ENCODE measurements around the gene CHID1. TPM values are rescaled to one million over a fixed set of nuclear protein-coding genes. Genes with fewer than 3 reads are reported as not detected.

Gene CHID1
- total RNA-seq, 1 donor from 2014 or later: 101 TPM

DNA sequence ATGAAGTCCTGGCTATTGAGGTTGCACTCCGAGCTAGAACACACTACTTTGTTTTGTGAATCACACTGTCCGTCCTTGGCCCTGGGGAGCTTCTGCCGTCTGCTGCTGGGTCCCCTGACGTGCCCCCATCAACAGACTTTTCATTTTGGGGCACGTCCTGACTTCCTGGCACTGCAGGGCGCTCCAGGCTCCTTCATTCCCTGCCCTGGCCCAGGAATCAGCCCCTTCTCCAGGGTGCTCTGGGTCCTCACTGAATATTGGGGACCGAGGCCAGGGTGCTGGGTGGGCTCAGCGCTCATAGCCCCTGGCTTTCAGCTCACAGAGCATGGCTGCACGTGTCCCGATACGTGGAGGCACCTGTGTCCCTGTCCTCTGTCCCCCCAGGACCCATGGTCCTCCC lies 45.7 kb downstream of the CHID1 start:
- no peak for DNase-seq (ENCODE audit: low spot score)

DNA sequence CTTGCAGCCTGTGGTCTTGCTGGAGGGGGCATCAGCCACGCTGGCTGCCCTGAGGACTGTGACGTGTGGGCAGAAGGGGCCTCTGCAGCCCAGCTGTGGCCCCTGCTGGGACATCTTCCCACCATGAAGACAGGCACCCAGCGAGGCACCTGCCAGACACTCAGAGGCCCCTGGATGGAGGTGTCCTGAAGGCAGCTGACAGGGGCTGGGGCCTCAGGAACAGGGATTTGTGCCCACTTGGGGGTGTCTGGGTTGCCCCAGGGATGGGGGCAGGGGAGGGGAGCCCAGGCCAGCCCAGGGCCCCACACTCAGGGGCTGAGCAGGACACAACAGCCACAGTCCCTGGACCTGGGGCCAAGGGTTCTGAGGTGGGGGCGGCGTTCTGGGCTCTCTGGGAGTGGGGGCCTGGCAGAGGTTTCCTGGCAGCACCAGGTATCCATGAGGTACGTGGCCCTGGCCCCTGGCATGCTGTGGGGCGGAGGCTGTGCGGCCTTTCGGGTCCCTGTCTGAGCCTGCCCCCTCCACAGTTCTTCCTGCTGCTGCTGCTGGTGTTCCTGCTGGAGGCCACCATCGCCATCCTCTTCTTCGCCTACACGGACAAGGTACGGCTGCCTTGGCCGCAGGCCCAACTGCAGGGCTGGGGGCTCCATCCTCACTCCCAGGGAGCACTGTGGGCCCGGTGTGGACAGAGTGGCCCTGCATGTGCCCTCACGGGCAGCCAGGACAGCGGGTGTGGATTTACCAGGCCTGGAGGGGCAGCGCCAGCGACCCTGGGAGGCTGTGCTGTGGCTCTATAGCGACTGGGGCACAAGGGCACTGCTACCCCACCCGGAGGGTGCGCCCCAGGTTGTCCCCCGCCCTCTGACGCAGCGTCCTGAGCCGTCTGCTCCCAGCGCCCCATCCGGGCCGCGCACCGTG lies 46.4 kb downstream of the CHID1 start:
- no peak for DNase-seq (ENCODE audit: low spot score)

DNA sequence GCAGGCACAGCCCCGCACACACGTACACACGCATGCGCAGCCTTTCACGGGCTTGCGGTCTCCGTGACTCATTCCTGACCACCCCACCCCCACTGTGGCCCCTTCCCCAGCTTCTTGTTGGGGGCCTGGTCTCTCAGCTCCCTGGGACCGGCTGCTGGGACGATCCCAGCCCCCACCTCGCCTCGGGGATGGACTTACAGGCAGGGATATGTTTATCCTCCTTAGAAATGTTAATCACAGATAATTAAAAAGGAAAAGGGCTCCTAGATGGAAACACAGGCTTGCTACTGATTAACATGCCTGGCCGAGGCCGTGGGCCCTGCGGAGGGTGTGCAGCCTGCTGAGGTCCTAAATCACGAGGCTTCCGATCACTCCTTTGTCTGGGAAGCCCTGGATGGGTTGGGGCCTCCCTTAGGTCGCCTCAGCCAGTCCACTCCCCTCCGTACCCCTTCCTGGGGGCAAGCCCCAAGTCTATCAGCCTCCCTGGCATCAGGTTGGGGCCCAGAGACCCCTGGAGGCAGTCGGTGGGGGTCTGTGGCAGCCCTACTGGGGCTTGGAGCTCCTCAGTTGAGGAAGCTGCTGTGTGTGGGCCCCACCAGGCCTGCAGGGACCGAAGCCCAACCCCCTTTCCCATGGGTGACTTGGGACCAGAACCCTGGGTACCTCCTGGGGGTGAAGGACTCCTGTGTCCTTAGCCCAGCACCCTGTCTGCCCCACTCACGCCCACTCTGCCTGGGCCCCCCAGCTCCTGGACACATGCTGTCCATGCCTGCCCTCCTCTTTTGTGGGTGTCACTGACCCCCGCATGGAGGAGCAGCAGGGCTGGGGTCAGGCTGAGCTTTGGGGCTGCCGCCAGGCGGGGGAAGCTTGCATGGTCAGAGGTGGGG lies 47.3 kb downstream of the CHID1 start:
- DNase-seq (ENCODE audit: low spot score): no peak

DNA sequence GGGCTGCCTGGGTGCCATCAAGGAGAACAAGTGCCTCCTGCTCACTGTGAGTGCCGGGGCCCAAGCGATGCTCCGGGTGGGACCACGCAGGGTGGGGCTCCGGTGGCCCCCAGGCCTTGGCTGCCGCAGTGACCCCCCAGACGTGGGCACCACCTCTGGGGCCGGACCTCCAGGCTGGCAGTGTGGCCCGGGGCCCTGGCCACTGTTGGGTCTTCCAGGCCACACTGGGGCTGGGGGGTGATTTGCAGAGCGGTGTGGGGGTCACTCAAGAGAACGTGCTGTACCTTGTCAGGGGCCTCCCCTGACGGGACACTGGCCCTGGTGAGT lies 48.0 kb downstream of the CHID1 start:
- no peak for DNase-seq (ENCODE audit: low spot score)

DNA sequence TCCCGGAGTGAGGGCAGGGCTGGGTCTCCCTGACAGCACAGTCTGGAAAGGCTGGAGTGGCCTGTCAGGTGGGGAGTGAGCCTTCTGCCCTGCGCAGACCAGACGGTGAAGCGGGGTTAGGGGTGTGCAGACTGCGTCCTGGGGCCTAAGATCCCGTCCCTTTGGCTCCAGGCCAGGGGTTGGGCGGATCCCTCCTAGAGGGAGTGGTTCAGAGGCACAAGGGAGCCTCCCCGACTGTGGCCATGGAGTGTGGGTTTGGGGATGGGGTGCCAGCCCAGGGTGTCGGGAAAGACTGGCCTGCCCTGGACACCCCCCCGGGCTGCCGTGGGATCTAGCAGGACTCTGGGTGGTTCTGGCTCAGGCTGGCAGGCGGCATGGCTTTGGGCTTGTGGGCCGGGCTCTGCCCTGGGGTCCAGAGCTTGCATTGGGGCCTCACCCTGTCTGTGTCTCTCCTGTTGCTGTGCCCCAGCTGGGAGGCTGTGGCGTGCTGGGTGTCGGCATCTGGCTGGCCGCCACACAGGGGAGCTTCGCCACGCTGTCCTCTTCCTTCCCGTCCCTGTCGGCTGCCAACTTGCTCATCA lies 48.4 kb downstream of the CHID1 start:
- no peak for DNase-seq (ENCODE audit: low spot score)

DNA sequence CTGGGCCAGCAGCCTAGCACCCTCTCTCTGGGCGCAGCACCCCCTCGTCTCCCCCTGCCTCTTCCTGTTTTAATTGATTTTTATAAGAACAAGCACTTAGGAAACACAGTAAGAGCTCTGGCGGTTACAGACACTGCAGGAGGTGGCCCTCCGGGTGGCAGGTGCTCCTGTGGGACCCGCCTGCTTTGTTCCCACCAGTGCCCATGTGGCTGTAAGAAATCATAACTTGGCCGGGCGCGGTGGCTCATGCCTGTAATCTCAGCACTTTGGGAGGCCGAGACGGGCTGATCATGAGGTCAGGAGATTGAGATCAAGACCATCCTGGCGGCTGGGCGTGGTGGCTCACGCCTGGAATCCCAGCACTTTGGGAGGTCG lies 49.5 kb downstream of the CHID1 start:
- no peak for DNase-seq (ENCODE audit: low spot score)

DNA sequence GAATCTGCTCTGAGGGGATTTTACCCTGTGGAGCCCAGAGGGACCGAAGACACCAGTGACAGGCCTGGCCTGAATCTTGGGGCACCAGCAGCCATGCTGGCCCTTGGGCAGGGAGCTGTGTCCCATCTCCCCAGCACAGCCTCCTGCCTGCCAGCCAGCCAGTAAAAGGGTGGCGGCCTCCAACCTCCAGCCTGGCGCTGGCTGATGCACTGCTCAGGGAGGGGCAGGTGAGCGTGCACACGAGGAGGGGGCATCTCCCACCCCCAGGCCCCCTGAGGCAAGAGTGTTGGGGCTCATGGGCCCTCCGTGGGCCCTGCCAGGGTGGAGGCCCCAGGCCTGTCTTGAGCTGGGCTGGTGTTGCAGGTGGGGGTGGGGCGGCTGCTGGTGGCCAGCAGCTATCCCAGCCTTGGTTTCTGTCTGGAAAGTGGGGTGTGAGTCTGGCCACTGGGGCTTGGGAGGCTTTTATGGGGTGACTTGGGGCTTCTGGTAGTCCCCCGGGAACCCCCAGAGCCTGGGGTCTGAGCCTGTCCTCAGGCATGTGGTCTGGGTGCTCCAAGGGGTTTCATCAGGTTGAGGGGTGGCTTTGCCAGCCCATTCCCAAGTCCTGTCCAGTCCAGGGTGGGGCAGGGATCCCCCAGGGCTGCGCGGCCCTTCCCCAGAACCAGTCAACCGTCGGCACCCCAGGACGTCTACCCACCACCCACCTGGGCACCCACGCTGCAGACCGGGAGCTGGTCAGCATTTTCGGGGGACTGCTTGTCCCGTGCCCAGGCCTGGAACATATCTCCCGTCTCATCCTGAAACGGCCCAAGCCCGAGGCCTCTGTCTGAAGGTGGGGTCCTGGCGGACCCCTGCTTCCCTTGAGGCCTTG lies 50.1 kb downstream of the CHID1 start:
- no peak for DNase-seq (ENCODE audit: low spot score)

DNA sequence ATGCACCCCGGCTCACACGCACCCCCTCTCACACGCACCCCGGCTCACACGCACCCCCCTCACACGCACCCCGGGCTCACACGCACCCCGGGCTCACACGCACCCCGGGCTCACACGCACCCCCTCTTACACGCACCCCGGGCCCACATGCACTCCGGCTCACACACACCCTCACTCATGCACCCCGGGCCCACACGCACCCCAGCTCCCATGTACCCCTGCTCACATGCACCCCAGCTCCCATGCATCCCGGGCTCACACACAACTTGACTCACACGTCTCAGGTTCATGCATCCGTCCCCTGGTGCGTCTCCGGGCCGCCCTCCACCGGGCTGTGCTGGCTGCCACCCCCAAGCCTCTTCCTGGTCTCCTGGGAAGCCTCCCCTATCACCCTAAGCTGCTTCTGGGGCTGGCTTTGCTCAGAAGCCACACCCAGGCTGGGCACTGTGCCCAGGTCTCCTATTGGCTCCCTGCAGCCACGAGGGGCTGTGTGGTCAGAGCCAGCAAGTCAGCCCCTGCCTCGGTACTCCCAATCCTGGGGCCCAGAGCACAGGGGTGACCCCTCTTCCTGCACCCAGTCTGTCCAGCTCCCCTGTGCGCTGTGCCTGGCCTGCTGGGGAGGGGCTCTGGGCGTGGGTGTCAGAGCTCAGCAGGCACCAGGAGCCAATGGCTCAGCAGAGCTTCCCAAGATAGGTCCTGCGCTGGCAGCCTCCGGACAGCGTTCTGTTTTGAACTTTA lies 51.0 kb downstream of the CHID1 start:
- DNase-seq (ENCODE audit: low spot score): peak; percentile 83

DNA sequence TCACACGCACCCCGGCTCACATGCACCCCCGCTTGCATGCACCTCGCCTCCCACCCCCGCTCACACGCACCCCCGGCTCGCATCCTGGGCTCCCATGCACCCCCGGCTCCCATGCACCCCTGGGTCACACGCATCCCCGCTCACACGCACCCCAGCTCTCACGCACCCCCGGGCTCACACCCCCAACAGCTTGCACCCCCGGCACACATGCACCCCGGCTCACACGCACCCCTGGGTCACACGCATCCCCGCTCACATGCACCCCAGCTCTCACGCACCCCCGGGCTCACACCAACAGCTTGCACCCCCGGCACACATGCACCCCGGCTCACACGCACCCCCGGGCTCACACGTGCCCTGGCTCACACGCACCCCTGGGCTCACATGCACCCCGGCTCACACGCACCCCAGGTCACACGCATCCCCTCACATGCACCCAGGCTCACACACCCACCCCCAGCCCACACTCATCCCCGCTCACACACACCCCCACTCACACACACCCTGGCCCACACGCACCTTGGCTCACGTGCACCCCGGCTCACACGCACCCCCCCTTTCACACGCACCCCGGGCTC lies 51.8 kb downstream of the CHID1 start:
- DNase-seq (ENCODE audit: low spot score): no peak

DNA sequence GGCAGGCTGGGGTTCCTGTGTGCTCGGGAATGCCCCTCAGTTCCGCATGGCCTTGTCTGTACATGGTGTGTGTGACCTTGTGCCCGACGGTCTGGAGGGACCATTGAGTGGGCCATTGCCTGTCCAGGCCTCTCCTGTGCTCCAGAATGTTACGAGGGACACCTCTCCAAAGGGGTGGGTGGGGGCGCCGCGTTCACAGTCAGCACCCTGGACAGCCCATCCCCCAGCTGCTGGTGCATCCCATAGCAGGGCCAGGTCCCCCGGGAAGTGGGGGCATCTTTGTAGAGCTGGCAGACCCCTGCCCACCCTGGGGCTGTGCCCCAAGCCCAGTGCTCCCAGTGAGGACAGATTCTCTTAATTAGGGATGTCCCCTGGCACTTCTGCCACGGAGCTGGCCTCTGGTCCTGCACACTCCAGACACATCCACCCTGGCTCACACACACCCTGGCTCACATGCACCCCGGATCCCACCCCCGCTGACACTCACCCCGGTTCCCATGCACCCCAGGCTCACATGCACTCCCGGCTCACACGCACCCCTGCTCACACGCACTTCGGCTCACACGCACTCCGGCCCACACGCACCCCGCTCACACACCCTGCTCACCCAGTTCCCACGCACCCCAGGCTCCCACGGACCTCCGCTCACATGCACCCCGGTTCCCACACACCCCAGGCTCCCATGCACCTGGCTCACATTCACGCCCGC lies 52.4 kb downstream of the CHID1 start:
- no peak for DNase-seq (ENCODE audit: low spot score)

DNA sequence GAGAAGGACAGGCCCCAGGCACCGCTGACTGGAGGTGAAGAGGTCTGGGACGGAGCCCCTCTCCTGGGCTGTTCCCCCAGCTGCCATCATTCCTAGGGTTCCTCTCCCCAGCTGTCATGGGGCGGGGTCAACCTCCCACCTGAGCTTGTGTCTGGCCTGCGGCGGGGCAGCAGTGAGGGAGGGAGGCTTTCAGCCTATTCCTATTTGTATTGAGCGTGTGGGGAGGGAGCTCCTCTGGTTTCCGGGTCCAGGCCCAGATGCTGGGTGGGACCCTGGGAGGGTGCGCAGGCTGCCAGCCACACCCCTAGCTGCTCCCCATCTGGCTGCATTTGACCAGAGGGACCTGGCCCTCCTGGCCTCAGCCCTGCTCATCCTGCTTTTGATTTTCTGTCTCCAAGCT lies 54.2 kb downstream of the CHID1 start:
- no peak for DNase-seq (ENCODE audit: low spot score)

DNA sequence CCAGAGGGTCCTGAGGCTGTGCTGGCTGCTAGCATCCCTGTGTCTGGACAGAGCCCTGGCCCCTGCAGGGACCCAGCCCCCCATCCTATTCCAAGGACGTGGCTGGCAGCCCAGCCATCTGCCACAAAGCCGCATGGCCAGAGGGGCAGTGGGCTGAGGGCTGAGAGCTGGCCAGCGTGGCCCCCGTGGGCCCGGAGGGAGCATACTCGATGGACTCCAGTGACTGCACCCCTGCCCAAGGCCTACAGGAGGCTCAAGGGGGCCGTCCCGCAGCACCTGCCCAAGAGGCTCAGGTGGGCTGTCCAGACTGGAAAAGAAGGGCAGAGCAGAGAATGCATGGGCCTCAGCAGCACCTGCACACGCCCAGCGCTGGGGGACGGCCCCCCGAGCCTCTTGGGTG lies 54.8 kb downstream of the CHID1 start:
- no peak for DNase-seq (ENCODE audit: low spot score)

DNA sequence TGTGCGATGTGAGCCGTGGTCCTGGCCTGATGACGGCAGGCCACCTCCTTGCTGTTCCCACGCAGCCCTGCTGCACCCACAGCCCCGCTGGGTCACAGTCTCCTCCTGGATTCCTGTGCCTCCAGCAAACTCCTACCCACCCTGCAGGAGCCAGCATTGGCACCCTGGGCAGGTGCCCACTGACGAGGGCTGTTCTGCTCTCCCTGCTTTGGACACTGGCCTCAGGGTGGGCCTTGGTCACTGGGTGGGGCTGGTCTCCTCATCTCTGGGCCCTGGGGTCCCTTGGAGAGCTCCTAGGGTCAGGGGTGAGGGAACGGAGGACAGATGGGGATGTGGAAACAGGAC lies 55.3 kb downstream of the CHID1 start:
- no peak for DNase-seq (ENCODE audit: low spot score)

DNA sequence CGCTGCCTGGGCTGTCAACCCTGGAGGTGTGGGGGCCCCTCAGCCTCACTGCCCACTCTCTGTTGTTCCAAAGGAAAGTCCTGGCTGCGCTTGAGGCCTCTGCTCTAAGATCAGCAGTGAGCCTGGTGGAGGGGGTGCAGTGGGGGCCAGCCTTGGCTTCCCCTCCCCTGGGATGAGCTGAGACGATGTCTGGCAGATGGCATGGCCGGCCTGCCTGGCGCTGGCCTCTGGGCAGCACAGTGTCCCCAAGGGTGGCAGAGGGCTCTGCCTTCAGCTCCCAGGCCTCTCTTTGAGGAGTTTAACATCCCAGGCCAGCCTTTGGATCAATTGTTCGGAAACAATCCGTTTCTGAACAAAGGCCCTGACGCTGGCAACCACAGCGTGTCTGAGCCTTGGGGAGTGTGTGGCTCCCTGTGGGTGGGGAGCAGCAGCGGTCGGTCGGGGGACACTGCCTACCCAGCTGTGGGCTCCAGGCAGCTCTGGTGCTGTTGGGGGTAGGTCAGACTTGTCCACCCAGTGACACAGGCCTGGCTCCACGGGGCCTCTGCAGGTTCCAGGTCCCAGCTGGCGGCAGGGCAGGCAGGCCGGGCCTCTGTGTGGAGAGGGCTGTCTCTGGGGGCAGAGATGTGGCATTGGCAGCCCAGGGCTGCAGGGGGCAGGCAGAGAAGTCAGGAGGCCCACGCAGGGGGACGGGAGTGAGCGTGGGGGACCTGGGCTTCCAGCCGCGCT lies 55.8 kb downstream of the CHID1 start:
- no peak for DNase-seq (ENCODE audit: low spot score)

DNA sequence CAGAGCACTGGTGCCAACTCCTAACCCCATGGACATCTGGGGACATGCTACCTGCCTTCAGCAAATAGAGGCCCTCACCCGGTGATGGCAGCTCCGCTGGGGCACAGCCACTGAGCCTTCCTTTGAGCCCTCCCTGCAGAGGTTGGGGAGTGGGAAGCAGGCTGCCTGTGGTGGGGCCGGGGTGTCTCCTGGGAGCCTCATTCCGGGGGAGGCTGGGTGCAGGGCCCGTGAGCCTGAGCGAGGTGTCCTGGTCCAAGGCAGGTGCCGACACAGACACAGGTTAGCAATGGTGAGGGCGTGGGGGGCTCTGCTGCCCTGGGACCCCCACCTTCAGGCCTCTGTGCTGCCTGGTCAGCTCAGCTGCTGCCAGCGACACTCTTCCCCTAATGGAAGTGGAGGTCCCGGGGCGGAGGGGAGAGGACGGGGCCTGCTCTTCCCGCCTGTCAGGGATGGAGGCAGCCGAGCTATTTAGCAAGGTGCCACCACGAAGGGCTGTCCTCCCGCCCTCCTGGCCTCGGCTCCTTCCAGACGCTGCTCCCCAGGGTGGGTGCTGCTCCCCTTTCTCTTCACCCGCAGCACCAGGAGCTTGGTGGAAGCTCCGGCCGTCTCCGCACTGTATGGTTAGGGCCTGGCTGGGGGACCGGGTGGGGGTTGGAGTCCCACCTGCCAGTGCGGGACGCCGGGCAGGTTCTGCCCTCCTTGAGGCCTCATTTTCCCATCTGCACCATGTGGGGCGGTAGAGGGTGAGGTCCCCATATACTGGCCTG lies 56.7 kb downstream of the CHID1 start:
- no peak for DNase-seq (ENCODE audit: low spot score)

DNA sequence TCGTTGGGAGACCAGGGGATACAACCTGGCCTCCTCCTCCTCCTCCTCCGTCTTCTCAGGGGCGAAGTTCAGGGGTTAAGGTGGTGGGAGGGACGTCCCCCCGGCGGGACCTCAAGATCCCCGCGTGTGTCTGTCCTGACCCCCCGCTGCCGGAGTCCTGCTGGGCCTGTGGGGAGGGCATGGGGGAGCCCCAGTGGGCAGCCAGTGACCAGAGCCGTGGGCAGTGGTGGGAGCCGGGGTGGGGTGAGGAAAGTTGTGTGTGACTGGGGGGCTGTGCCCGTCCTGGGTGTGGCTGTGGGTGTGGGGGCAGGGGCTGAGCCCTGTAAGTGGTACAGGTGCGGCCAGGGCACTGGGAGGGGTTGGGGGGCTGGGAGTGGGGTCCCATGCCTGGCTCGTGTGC lies 57.8 kb downstream of the CHID1 start:
- DNase-seq (ENCODE audit: low spot score): no peak

DNA sequence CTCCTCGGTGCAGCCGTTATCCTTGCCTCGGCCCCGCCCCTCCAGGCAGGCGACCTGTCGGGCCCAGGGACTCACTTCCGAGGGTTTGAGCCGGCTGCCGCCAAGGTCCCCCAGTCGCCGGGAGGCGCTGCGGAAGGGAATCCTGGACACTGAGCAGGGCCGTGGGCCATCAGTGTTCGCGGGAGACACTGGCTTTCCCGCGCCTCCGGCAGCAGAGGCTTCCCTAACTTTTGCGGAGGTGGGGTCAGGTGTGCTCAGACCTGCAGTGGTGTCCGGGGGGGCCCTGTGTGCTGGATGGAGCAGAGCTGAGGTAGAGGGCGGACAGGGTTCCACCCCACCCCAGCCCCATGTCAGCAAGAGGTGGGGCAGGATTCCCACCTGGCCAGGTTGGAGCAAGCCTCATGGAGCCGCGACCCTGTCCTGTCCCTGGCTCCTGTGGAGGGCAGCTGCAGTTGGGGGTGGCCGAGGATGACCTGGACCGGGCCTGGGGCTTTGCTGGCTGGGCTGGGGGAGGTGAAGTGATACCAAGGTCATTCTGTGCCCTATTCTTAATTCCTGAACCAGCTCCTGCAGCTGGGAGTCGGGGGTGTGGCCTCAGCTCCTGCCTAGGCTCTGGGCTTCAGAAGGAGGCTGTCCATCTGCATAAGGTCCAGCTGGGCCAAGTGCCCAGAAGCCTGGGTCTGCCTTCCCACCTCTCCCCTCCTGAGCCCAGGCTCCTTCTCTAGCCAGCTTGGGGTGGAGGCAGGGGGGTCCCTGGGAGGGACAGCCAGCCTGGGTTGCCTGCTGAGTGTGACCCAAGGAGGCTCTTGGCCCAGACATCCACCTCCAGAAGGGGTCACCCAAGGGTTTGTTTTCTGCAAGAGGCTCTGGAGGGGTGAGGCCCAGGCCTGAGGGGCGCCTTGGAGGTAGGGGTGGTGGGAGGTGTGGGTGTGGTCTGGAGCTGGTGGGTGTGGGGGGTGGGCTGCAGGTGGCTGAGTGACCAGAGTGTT lies 59.5 kb downstream of the CHID1 start:
- no peak for DNase-seq (ENCODE audit: low spot score)

Measured in mucosa of gallbladder (tissue), 1 donor.